Endometrial microvascular endothelial cells (primary cell): ENCODE data around the gene SIGLEC5. TPM values are rescaled to one million over a fixed set of nuclear protein-coding genes. Genes with fewer than 3 reads are reported as not detected.

ENCODE experiments used
- in situ Hi-C: cut with HindIII; loops from 2 replicates; pipeline ENCODE4 v1.10.0; 2017; ENCODE audit warnings: low sequenced_read_pairs, low pct_unique_long_range_greater_than_20kb; ENCODE audit errors: inconsistent ontology term
- total RNA-seq: library from RNA; depleted of rRNA; stranded (reverse); fragments of >200 nt; gene quantifications from one replicate; pipeline ENCODE4 v1.2.3, GENCODE V29; 2015; ENCODE audit errors: inconsistent ontology term

Gene SIGLEC5
- total RNA-seq, 1 donor from 2014 or later, result not detected

- in situ Hi-C loops, result no loop called here
These were observed 1.9 kb upstream of the SIGLEC5 start for GRCh38 chr19:51632126-51632525.

- in situ Hi-C loops, result no loop called here
These were observed 1.9 kb downstream of the SIGLEC5 start for GRCh38 chr19:51628153-51628939.

DNA sequence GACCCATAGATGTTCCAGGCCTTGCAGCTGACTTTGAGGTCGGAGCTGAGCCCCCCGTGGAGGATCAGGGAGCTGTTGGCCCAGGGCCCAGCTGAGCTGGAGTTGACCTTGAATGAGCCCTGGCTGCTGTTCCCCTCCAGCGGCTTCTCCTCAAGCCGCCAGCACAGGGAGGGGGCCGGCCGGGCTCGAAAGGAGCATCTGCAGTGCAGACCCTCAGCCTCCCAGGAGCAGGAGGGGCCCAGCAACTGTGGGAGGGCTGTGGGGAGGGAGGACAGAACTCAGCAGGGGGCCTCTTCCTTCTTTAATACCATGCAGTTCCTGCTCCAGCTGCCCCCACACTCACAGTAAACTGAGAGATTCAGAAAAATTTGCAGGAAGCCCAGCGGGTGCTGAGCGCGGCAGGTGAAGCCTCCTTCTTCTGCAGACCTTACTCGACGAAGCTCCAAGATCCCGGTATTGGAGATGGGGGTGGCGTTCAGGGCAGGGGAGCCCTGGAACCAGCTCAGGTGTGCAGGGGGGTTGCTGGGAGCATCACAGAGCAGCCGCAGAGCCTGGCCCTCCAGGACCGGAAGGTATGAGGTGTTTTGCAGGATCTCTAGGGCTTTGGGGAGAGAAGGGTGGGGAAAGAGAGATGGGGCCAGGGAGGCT lies 2.6 kb downstream of the SIGLEC5 start:
- in situ Hi-C loops, result no loop called here

DNA sequence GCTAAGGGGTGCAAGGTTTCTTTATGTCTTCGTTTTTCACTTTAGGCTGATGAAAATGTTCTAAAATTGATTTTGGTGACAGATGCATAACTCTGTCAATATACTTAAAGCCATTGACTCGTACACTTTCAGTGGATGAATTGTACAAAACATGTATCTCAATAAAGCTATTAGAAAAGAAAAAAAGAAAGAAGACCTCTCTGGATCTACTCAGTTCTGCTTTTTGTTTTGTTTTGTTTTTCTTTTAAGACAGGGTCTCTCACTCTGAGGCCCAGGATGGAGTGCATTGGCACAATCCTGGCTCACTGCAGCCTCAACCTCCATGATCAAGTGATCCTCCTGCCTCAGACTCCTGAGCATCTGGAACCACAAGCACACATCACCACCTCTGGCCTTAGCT lies 3.5 kb downstream of the SIGLEC5 start:
- in situ Hi-C loops, result no loop called here

DNA sequence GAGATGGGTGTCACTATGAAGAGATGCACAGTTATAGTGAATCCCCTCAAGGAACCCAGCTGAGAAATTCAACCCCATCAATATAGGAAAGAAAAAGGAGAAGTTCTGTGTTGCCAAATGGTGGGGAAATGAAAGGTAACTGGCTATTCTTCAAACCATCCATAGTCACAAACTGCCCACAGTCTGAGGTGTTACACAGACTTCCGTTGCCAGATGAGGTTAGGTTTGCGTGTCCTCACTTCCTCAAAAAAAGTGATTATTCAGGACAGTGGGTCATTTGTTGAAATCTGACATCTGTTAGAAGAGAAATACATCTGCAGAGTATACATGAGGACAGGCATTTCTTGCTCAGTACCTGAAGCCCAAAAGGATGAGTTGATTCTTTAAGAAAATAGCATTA lies 9.0 kb downstream of the SIGLEC5 start:
- in situ Hi-C loops, result no loop called here

- in situ Hi-C loops, result no loop called here
These were observed 14.2 kb downstream of the SIGLEC5 start for GRCh38 chr19:51615991-51616390.

GRCh38 chr19:51614789-51615188 lies 15.4 kb downstream of the SIGLEC5 start:
- in situ Hi-C loops, result no loop called here

DNA sequence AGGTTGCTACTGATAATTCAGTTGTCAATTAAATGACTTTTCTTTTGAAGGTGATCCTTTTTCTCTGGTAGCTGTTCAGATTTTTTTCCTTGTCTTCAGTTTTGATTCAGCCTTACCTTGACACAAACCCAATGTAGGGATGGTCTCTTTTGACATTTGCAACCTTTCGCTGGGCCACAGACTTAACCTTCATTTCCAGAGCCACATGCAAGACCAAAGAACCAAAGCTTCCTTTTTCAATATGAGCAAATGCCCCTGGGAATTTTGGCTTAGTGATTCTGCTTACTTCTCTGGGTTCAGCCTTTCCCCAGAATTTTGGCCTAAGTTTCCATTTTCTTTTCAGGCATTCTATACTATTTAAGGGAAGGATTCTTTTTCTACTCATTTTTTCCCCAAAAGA lies 19.6 kb downstream of the SIGLEC5 start:
- in situ Hi-C loops, result no loop called here

DNA sequence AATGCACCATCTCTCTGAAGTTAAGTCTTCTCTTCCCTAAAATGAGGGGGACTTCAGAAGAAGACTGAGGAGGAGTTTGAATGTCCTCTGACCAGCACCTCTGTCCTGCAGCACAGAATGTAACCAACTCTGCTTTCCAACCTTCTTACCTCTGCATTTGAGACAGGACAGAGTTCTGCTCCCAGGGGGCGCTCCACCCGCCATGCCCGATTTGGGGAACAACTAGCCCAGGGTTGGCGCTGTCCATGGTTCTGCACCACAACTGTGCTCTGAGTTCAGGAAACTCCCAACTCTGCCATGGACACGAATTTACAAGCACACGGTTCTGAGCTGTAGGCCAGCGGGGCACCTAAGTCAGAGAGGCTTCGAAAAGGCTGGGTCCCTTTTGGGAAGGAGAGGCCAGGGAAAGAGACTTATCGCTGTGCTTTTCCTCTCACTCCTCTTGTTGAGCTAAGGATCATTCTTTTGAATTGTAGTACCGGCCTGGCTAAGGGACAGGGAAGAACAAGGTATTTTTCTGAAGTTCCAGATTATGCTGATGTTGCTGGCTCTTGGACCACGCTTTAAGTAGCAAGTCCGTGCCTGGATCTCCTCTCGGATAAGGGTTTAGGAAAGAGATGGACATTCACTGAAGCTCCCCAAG lies 22.2 kb downstream of the SIGLEC5 start:
- in situ Hi-C loops, result no loop called here

DNA sequence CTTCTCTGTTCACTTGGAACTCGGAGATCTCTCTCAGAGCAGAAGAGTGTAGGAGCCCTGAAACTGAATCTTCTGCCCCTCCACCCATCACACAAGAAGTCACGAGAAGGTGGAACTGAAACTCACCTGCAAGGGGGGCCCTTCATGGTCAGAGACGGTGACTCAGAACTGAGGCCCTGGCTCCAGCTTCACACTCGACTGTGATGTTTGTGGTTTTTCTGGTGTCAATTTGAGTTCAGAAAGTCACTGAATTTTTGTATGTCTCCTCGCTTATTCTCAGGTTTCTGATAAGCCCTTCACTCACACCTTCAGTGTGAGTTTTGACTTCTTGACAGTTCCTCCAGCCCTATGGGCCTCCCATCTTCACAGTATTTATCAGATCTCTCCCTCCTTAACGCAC lies 23.1 kb downstream of the SIGLEC5 start:
- in situ Hi-C loops, result no loop called here

GRCh38 chr19:51602189-51602854 lies 27.9 kb downstream of the SIGLEC5 start:
- in situ Hi-C loops, result no loop called here

DNA sequence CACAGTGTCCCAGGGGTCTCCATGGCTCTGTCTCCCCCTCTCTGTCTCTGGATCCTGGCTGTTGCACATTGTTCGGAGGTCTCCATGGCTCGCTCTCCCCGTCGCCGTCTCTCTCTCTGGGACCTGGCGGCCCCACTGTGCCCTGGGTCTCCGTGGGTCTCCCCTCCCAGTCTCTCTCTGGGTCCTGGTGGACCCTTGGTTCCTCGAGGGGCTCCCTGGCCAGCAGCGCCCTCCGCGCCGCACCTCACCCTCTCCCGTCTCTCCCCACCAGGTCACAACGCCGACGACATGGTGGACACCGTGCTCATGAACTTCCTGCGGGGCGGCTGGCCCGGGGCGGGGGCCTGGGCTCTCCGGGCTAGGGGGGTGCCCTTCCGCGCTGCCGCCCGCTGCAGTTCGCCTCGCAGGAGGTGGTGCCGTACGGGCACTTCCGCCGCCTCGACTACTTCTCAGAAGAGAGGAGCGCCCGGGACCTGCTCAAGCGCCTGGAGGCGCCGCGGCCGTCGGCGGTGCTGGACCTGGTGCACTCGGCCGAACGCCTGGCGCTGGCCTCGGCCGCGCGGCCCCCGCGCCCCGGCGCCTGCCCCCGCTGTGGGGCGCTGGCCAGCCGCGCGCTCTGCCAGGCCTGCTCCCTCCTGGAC lies 29.1 kb downstream of the SIGLEC5 start:
- in situ Hi-C loops, result no loop called here

DNA sequence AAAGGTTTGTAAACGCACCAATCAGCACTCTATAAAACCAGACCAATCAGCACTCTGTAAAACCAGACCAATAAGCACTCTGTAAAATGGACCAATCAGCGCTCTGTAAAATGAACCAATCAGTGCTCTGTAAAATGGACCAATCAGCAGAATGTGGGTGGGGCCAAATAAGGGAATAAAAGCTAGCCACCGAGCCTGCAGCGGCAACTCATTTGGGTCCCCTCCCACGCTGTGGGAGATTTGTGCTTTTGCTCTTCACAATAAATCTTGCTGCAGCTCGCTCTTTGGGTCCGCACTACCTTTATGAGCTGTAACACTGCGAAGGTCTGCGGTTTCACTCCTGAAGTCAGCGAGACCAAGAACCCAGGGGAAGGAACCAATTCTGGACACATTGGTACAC lies 31.1 kb downstream of the SIGLEC5 start:
- in situ Hi-C loops, result no loop called here

- in situ Hi-C loops, result no loop called here
These were observed 31.9 kb downstream of the SIGLEC5 start for GRCh38 chr19:51598159-51598915.

- in situ Hi-C loops, result no loop called here
These were observed 34.7 kb downstream of the SIGLEC5 start for GRCh38 chr19:51595190-51596175.

DNA sequence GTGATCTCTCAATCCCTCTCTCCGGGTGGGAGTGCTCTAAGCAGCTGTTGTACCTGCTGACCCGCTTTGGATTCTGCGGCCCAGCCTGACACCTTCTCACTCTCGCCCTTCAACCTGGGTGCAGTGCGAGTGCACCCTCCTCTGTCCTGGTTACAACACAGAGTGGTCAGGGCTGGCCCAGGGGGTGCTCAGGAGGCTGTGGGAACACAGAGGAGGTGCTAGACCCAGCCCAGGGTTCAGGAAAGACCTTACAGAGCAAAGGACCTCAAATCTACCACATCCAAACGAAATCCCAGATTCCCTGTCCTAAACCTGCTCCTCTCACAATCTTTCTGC lies 35.5 kb downstream of the SIGLEC5 start:
- in situ Hi-C loops, result no loop called here

- in situ Hi-C loops, result no loop called here
These were observed 36.0 kb downstream of the SIGLEC5 start for GRCh38 chr19:51593969-51594773.
